Activated CD4-positive, alpha-beta T cell treated with anti-CD3 and anti-CD28 coated beads for 4 hours (primary cell): Measurements from ENCODE around the gene CST7.
"Not testable (repeated sequence)": the region's sequence is repeated elsewhere in the genome, so short reads cannot be mapped to it uniquely, and the experiment has no call there.

ENCODE experiments used
- DNase-seq, 2 donors: peaks; one replicate each; pipeline ENCODE4 v3.0.0-alpha.2; 2020

Gene CST7

GRCh38 chr20:24948939-24949679 lies at the start of gene CST7:
Gene CST7, plus strand, starts transcription at chr20:24949269. Its CDS starts 237 bp downstream, at chr20:24949506.
- peak; percentile 82 to 85 for DNase-seq

GRCh38 chr20:24906806-24907205 lies 42.3 kb upstream of the CST7 start:
- no peak for DNase-seq

- DNase-seq = no peak
These were observed 40.4 kb upstream of the CST7 start for GRCh38 chr20:24908642-24909041.

GRCh38 chr20:24909086-24909780 lies 39.8 kb upstream of the CST7 start:
- DNase-seq = no peak

- DNase-seq = no peak
These were observed 39.2 kb upstream of the CST7 start for GRCh38 chr20:24909861-24910260.

GRCh38 chr20:24910461-24910860 lies 38.6 kb upstream of the CST7 start:
- no peak for DNase-seq

GRCh38 chr20:24911461-24911860 lies 37.6 kb upstream of the CST7 start:
- no peak for DNase-seq

- DNase-seq = no peak
These were observed 36.5 kb upstream of the CST7 start for GRCh38 chr20:24912397-24913075.

GRCh38 chr20:24913076-24913628 lies 35.9 kb upstream of the CST7 start:
- no peak for DNase-seq

- DNase-seq = no peak
These were observed 34.5 kb upstream of the CST7 start for GRCh38 chr20:24914388-24915241.

- DNase-seq = no peak
These were observed 33.6 kb upstream of the CST7 start for GRCh38 chr20:24915440-24915839.

- no peak for DNase-seq
These were observed 33.2 kb upstream of the CST7 start for GRCh38 chr20:24915892-24916291.

GRCh38 chr20:24916412-24916811 lies 32.7 kb upstream of the CST7 start:
- no peak for DNase-seq

GRCh38 chr20:24917056-24917455 lies 32.0 kb upstream of the CST7 start:
- no peak for DNase-seq

GRCh38 chr20:24917797-24918578 lies 31.1 kb upstream of the CST7 start:
- peak; percentile 20 to 37 for DNase-seq

- no peak for DNase-seq
These were observed 30.2 kb upstream of the CST7 start for GRCh38 chr20:24918579-24919566.

- DNase-seq = not testable (repeated sequence)
These were observed 29.4 kb upstream of the CST7 start for GRCh38 chr20:24919665-24920064.

GRCh38 chr20:24920706-24921105 lies 28.4 kb upstream of the CST7 start:
- DNase-seq = not testable (repeated sequence)

GRCh38 chr20:24929259-24929658 lies 19.8 kb upstream of the CST7 start:
- not testable (repeated sequence) for DNase-seq
